NCI-H524 treated with DMSO at 0.1 percent for 48 hours (cell line): ENCODE measurements around the gene DNAH8.

Experiments used
- DNase-seq: peaks from one replicate; lab custom pipeline; 2025; lab: John Stamatoyannopoulos, UW

DNAH8 gene

GRCh38 chr6:39053854-39054576, 338.9 kb downstream of the DNAH8 start:
- DNase-seq = no peak

GRCh38 chr6:39054577-39055142, 339.5 kb downstream of the DNAH8 start:
- DNase-seq = no peak

GRCh38 chr6:39055661-39056060, 340.6 kb downstream of the DNAH8 start:
- no peak for DNase-seq

GRCh38 chr6:39056191-39056590, 341.1 kb downstream of the DNAH8 start:
- DNase-seq = no peak

- DNase-seq = no peak
Measured at GRCh38 chr6:39056681-39057080, 341.6 kb downstream of the DNAH8 start.

GRCh38 chr6:39057251-39058155, 342.4 kb downstream of the DNAH8 start:
- DNase-seq = no peak

- no peak for DNase-seq
Measured at GRCh38 chr6:39058471-39059147, 343.5 kb downstream of the DNAH8 start.

- DNase-seq = no peak
Measured at GRCh38 chr6:39059496-39060310, 344.6 kb downstream of the DNAH8 start.

- no peak for DNase-seq
Measured at GRCh38 chr6:39060467-39061160, 345.5 kb downstream of the DNAH8 start.

- no peak for DNase-seq
Measured at GRCh38 chr6:39061182-39061581, 346.1 kb downstream of the DNAH8 start.

- DNase-seq = no peak
Measured at GRCh38 chr6:39061588-39061987, 346.5 kb downstream of the DNAH8 start.

- no peak for DNase-seq
Measured at GRCh38 chr6:39062014-39062740, 347.1 kb downstream of the DNAH8 start.

- DNase-seq = no peak
Measured at GRCh38 chr6:39063526-39063925, 348.4 kb downstream of the DNAH8 start.

- no peak for DNase-seq
Measured at GRCh38 chr6:39065561-39065960, 350.4 kb downstream of the DNAH8 start.

GRCh38 chr6:39068391-39068790, 353.3 kb downstream of the DNAH8 start:
- DNase-seq = no peak

- DNase-seq = no peak
Measured at GRCh38 chr6:39072830-39073229, 357.7 kb downstream of the DNAH8 start.

GRCh38 chr6:39073471-39074355, 358.6 kb downstream of the DNAH8 start:
- DNase-seq = no peak

- DNase-seq = no peak
Measured at GRCh38 chr6:39074486-39074885, 359.4 kb downstream of the DNAH8 start.
